ENCODE data around the gene NFKBIZ.

The NFKBIZ gene, protein sequence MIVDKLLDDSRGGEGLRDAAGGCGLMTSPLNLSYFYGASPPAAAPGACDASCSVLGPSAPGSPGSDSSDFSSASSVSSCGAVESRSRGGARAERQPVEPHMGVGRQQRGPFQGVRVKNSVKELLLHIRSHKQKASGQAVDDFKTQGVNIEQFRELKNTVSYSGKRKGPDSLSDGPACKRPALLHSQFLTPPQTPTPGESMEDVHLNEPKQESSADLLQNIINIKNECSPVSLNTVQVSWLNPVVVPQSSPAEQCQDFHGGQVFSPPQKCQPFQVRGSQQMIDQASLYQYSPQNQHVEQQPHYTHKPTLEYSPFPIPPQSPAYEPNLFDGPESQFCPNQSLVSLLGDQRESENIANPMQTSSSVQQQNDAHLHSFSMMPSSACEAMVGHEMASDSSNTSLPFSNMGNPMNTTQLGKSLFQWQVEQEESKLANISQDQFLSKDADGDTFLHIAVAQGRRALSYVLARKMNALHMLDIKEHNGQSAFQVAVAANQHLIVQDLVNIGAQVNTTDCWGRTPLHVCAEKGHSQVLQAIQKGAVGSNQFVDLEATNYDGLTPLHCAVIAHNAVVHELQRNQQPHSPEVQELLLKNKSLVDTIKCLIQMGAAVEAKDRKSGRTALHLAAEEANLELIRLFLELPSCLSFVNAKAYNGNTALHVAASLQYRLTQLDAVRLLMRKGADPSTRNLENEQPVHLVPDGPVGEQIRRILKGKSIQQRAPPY

DNA sequence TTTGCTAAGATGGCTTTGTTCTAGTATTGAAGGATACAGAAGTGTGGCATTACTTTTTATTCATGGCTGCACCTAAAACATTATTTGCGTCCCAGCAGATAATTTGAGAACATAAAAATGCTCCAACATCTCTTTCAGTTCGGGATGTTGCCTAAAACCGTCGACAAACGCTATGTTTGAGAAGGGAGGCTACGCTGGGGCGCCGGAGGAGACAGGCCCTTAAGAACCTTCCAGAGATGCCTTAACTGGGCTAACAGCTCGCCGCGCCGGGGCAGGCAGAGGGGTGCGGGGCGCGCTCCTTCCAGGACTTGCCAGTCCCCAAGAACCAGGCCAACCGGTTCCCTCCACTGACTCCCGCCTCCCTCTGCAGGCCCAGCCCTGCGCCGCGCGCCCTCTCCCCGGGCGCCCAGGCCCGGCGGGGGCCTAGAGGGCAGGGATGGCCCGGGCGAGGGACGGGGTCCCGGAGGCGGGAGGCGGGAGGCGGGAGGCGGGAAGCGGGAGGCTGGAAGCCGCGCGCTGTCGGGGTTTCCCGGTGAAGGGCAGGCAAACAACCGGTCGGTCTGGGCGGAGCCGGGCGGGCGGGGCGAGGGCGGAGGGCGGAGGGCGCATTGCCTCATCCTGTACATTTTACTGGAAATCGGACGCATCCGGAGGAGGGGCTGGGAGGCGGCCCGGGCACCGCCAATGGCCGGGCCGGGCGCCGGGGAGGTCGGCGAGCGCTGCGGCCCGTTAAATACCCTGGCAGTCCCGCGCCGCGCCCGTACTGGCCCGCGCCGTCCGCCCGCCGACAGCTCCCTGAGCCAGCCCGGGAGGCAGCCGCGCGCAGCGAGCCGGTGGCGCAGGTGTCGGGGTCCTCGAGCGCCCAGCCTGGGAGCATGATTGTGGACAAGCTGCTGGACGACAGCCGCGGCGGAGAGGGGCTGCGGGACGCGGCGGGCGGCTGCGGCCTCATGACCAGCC, at the start of gene NFKBIZ:
Gene NFKBIZ, plus strand, starts transcription at position 761 of the 960 bp plus-strand sequence. Its CDS starts 115 bp downstream, at position 876.
- POLR2A ChIA-PET (ENCODE audit: low non-redundant PET), result interaction anchor here (0.6 to 2.0 kb wide), 7 partner anchors 22 to 346 kb away, joined by 3 to 15 read pairs (median 3); no protein-coding TSS in a partner anchor
- peak within 1 kb of the TSS; percentile 90 for H3K27ac ChIP-seq
- DNase-seq (ENCODE audit: low spot score), result peak; percentile 95
- CTCF ChIA-PET, result interaction anchor here (0.6 to 1.4 kb wide), 3 partner anchors 21 to 376 kb away, joined by 4 to 7 read pairs (median 4); no protein-coding TSS in a partner anchor
- TF ChIP-seq, protein P1, sequence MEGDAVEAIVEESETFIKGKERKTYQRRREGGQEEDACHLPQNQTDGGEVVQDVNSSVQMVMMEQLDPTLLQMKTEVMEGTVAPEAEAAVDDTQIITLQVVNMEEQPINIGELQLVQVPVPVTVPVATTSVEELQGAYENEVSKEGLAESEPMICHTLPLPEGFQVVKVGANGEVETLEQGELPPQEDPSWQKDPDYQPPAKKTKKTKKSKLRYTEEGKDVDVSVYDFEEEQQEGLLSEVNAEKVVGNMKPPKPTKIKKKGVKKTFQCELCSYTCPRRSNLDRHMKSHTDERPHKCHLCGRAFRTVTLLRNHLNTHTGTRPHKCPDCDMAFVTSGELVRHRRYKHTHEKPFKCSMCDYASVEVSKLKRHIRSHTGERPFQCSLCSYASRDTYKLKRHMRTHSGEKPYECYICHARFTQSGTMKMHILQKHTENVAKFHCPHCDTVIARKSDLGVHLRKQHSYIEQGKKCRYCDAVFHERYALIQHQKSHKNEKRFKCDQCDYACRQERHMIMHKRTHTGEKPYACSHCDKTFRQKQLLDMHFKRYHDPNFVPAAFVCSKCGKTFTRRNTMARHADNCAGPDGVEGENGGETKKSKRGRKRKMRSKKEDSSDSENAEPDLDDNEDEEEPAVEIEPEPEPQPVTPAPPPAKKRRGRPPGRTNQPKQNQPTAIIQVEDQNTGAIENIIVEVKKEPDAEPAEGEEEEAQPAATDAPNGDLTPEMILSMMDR (conservative IDR thresholded peaks at IDR 0.05; ENCODE audit: low read depth), result no peak

DNA sequence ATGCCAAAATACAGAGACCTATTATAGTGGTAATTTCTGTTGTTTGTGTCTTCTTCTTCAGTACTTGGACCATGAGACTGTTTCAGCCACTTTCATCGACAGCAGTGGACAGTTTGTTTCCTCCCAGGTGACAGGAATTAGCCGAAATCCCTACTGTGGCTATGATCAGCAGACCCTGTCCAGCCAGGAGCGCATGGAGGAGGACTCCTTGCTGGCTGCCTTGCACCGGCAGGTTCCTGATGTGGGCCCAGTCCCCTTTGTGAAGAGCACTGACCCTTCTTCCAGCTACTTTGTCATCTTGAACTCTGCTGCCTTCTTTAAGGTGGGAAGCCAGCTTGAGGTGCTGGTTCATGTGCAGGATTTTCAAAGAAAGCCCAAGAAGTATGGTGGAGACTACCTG, 48.1 kb upstream of the NFKBIZ start:
- POLR2A ChIA-PET (ENCODE audit: low non-redundant PET), result no interaction called here
- DNase-seq (ENCODE audit: low spot score), result no peak
- CTCF ChIA-PET, result interaction anchor here (0.6 to 0.7 kb wide), 3 partner anchors 99 to 428 kb away, joined by 3 to 4 read pairs (median 3); no protein-coding TSS in a partner anchor
- H3K27ac ChIP-seq, result no peak overlapping the region
- TF ChIP-seq, protein P1 (conservative IDR thresholded peaks at IDR 0.05; ENCODE audit: low read depth), result no peak

DNA sequence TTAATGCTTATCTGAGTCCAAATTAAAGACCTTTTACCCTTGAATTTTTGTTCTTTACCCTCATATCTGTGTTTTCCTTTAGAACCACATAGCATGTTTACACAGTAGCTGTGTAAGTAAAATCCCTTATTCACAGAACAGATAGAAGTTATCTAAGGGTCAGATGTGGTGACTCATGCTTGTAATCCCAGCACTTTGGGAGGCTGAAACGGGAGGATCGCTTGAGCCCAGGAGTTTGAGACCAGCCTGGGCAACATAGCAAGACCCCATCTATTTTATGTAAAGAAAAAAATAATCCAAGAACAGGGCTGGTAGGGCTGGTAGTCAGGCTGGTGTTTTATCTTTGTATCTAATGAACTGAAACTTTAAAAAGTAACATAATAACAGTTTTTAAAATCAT, 47.1 kb upstream of the NFKBIZ start:
- H3K27ac ChIP-seq, result no peak overlapping the region
- TF ChIP-seq, protein P1 (conservative IDR thresholded peaks at IDR 0.05; ENCODE audit: low read depth), result no peak
- POLR2A ChIA-PET (ENCODE audit: low non-redundant PET), result no interaction called here
- CTCF ChIA-PET, result interaction anchor here (0.6 to 1.7 kb wide), 6 partner anchors 253 to 640 kb away, joined by 3 to 10 read pairs (median 4); no protein-coding TSS in a partner anchor
- DNase-seq (ENCODE audit: low spot score), result no peak

DNA sequence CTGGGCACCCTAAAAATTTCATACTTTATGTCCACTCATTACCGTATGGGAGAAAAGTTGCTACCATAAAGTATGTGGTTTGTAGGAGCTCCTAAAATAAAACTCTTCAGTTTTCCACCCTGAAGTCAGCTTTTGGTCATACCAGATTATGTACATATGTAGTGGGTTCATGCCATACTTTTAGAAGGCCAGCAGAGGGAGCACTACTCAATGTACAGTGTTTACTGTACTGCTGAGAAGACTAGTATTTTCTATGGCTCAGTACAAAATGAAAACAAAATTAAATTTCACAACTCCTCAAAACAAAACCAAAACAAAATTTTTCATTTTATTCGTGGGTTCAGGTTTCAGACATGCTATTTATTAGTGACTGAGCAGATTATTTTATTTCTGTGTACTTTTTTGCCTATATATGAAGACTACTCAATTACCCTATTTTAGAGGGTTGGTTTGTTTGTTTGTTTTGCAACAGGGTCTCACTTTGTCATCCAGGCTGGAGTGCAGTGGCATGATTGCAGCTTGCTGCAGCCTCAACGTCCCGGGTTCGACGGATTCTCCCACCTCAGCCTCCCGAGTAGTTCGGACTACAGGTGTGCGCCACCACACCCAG, 46.0 kb upstream of the NFKBIZ start:
- no peak overlapping the region for H3K27ac ChIP-seq
- ChIA-PET POLR2A (ENCODE audit: low non-redundant PET) (no interaction called here), CTCF (interaction anchor here (0.6 to 1.7 kb wide), 13 partner anchors 9 to 675 kb away, joined by 3 to 12 read pairs (median 4); partner anchors contain the start of gene CEP97)
- peak; percentile 62 for DNase-seq (ENCODE audit: low spot score)
- TF ChIP-seq, protein P1 (conservative IDR thresholded peaks at IDR 0.05; ENCODE audit: low read depth), result peak; percentile 89

DNA sequence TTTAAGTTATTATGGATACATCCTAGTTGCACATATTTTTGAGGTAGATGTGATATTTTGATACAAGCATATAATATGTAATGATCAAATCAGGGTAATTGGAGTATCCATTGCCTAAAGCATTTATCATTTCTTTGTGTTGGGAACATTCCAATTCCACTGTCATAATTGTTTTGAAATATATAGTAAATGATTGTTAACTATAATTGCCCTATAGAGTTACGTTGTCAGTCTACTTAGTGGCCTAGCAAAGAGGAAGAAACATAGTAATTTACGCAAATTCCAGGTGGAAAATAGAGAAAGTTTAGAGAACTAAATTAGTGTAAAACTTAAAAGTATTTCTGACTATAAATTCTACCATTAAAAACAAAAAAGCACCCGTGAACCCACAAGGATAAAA, 45.4 kb upstream of the NFKBIZ start:
- TF ChIP-seq, protein P1 (conservative IDR thresholded peaks at IDR 0.05; ENCODE audit: low read depth), result no peak
- ChIA-PET POLR2A (ENCODE audit: low non-redundant PET) (no interaction called here), CTCF (interaction anchor here (0.5 to 1.7 kb wide), 5 partner anchors 18 to 710 kb away, joined by 3 to 12 read pairs (median 4); partner anchors contain the start of gene CEP97)
- no peak for DNase-seq (ENCODE audit: low spot score)
- no peak overlapping the region for H3K27ac ChIP-seq
